SK-N-SH (cell line): ENCODE results near the gene ZNF207.

Experiments used
- POLR2AphosphoS5 ChIP-seq: IDR thresholded peaks from 2 replicates; pipeline ENCODE4 v1.6.1; 2012; ENCODE audit warnings: low read depth, low read length
- RCOR1 ChIP-seq: fragments of 150-350 bp; IDR thresholded peaks from 2 replicates; pipeline ENCODE4 v1.6.1; 2017; ENCODE audit warnings: antibody characterized with exemption, low read length
- TAF1 ChIP-seq: IDR thresholded peaks from 2 replicates; pipeline ENCODE4 v1.6.1; 2012; ENCODE audit warnings: low read depth, mild to moderate bottlenecking, low read length, moderate library complexity, borderline replicate concordance

GRCh38 chr17:32385121-32385520, 35.2 kb downstream of the ZNF207 start:
- TF ChIP-seq RCOR1 (no peak), POLR2AphosphoS5 (no peak), TAF1 (no peak)
